ENCODE measurements around the gene ZNRF4. TPM values are rescaled to one million over a fixed set of nuclear protein-coding genes. Genes with fewer than 3 reads are reported as not detected.

ZNRF4 gene
- total and polyA plus RNA-seq, 2 of the 8 experiments (the other 6 are each of a cell fraction or from before 2014, with no cell fraction given) = not detected

GRCh38 chr19:5436106-5436947, 18.9 kb upstream of the ZNRF4 start (continued):
- TF ChIP-seq KDM5A (IDR thresholded peaks at IDR 0.05; ENCODE audit: low read length) (no peak), EP300 (IDR thresholded peaks at IDR 0.05; ENCODE audit: borderline replicate concordance in 1 of 2, low read depth in 2 of 2, low read length in 2 of 2) (no peak), CHD1 (IDR thresholded peaks at IDR 0.05; ENCODE audit: low read depth, low read length) (no peak), POLR2AphosphoS5 (IDR thresholded peaks at IDR 0.05; ENCODE audit: low read depth, low read length) (no peak), SUZ12 (IDR thresholded peaks at IDR 0.05; ENCODE audit: low read length) (no peak), TAF1 (IDR thresholded peaks at IDR 0.05; ENCODE audit: low read depth, low read length) (no peak), ZNF274 (IDR thresholded peaks at IDR 0.05; ENCODE audit: borderline replicate concordance, extremely low read depth, low read length) (no peak), RBBP5 (IDR thresholded peaks at IDR 0.05; ENCODE audit: borderline replicate concordance, low read depth, low read length) (0 out of 2 replicates have a peak, but pooled peaks have one; percentile 28), SRF (IDR thresholded peaks at IDR 0.05; ENCODE audit: low read depth, low read length) (no peak), CBX8 (IDR thresholded peaks at IDR 0.05; ENCODE audit: borderline replicate concordance, low read depth, low read length) (no peak), CREB1 (IDR thresholded peaks at IDR 0.05) (peak; percentile 21; the same call in 1 of the 2 replicates), SIN3A (conservative IDR thresholded peaks at IDR 0.05 in 1 of 2, IDR thresholded peaks at IDR 0.05 in 1 of 2; ENCODE audit: low read depth in 1 of 2, low read length in 2 of 2) (no peak), BCL11A (IDR thresholded peaks at IDR 0.05; ENCODE audit: low read depth in 2 of 2, low read length in 2 of 2) (no peak), SIX5 (IDR thresholded peaks at IDR 0.05; ENCODE audit: low read depth, low read length) (no peak), EGR1 (IDR thresholded peaks at IDR 0.05; ENCODE audit: borderline replicate concordance, low read depth, low read length) (no peak), SP4 (IDR thresholded peaks at IDR 0.05; ENCODE audit: low read length) (no peak), TAF7 (optimal IDR thresholded peaks at IDR 0.05; ENCODE audit: borderline replicate concordance, low read depth, low read length) (no peak), SP1 (IDR thresholded peaks at IDR 0.05; ENCODE audit: low read depth, low read length) (peak; percentile 93), HDAC2 (IDR thresholded peaks at IDR 0.05; ENCODE audit: borderline replicate concordance in 1 of 2, low read depth in 2 of 2, low read length in 2 of 2) (no peak), NANOG (IDR thresholded peaks at IDR 0.05; ENCODE audit: insufficient read depth, low read depth, low read length, poor library complexity, severe bottlenecking) (no peak), USF2 (IDR thresholded peaks at IDR 0.05; ENCODE audit: low read length) (no peak)
- TF ChIP-seq, protein P1, sequence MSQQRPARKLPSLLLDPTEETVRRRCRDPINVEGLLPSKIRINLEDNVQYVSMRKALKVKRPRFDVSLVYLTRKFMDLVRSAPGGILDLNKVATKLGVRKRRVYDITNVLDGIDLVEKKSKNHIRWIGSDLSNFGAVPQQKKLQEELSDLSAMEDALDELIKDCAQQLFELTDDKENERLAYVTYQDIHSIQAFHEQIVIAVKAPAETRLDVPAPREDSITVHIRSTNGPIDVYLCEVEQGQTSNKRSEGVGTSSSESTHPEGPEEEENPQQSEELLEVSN (IDR thresholded peaks at IDR 0.05) = no peak
